HepG2 (cell line): ENCODE measurements around the gene VPS54. TPM values are rescaled to one million over a fixed set of nuclear protein-coding genes. Genes with fewer than 3 reads are reported as not detected.

Source experiments
- AHR ChIP-seq: IDR thresholded peaks from 2 replicates; pipeline ENCODE4 v1.6.1; 2018; ENCODE audit warnings: missing genetic modification reagents, missing compliant biosample characterization
- ATF2 ChIP-seq: sonication (generic); formaldehyde crosslinking; IDR thresholded peaks from 2 replicates; pipeline ENCODE4 v1.4.0; 2020; ENCODE audit warnings: missing genetic modification reagents
- ETS1 ChIP-seq: sonication (generic); formaldehyde crosslinking; IDR thresholded peaks from 2 replicates; pipeline ENCODE4 v1.4.0; 2020; ENCODE audit warnings: missing genetic modification reagents
- FOSL2 ChIP-seq: sonication (generic); formaldehyde crosslinking; IDR thresholded peaks from 2 replicates; pipeline ENCODE4 v1.4.0; 2020; ENCODE audit warnings: missing genetic modification reagents
- FOXA3 ChIP-seq: IDR thresholded peaks from 2 replicates; pipeline ENCODE4 v1.6.1; 2016; ENCODE audit warnings: missing genetic modification reagents, missing compliant biosample characterization
- HDAC2 ChIP-seq: sonication (generic); formaldehyde crosslinking; IDR thresholded peaks from 2 replicates; pipeline ENCODE4 v1.4.0; 2020; ENCODE audit warnings: missing genetic modification reagents
- HNF4G ChIP-seq, 2 experiments: sonication (generic) in 1 of 2; formaldehyde crosslinking in 1 of 2; IDR thresholded peaks; 2 replicates each; pipeline versions ENCODE4 v1.4.0 to v1.6.1; 2011 to 2020; ENCODE audit warnings: borderline replicate concordance in 2 of 2, low read depth in 2 of 2, mild to moderate bottlenecking in 2 of 2, low read length in 1 of 2, missing genetic modification reagents in 1 of 2, moderate library complexity in 1 of 2
- HOXA5 ChIP-seq: sonication (generic); formaldehyde crosslinking; IDR thresholded peaks from 2 replicates; pipeline ENCODE4 v1.4.0; 2020; ENCODE audit warnings: missing genetic modification reagents
- IKZF5 ChIP-seq: IDR thresholded peaks from 2 replicates; pipeline ENCODE4 v1.6.1; 2018; ENCODE audit warnings: missing genetic modification reagents, mild to moderate bottlenecking, missing compliant biosample characterization
- KLF6 ChIP-seq: IDR thresholded peaks from 2 replicates; pipeline ENCODE4 v1.8.0; 2016; ENCODE audit warnings: missing biosample characterization, missing genetic modification reagents
- MED1 ChIP-seq: sonication (generic); formaldehyde crosslinking; IDR thresholded peaks from 2 replicates; pipeline ENCODE4 v1.4.0; 2020; ENCODE audit warnings: missing genetic modification reagents
- MLXIP ChIP-seq: sonication (generic); formaldehyde crosslinking; IDR thresholded peaks from 2 replicates; pipeline ENCODE4 v1.9.0; 2021; ENCODE audit warnings: missing genetic modification reagents, borderline replicate concordance
- NFKB2 ChIP-seq: sonication (generic); formaldehyde crosslinking; IDR thresholded peaks from 2 replicates; pipeline ENCODE4 v1.4.0; 2020; ENCODE audit warnings: missing genetic modification reagents, borderline replicate concordance
- NR2F6 ChIP-seq, 2 experiments: IDR thresholded peaks; 2 replicates each; pipeline ENCODE4 v1.6.1; 2016; ENCODE audit warnings: antibody characterized with exemption in 1 of 2, mild to moderate bottlenecking in 1 of 2
- ZFAT ChIP-seq: sonication (generic); formaldehyde crosslinking; conservative IDR thresholded peaks from 2 replicates; pipeline ENCODE4 v1.8.1; 2023; ENCODE audit warnings: missing genetic modification reagents, inconsistent platforms
- ZFP36L2 ChIP-seq: sonication (generic); formaldehyde crosslinking; IDR thresholded peaks from 2 replicates; pipeline ENCODE4 v1.4.0; 2020; ENCODE audit warnings: missing genetic modification reagents
- ZNF274 ChIP-seq: sonication (generic); formaldehyde crosslinking; IDR thresholded peaks from 2 replicates; pipeline ENCODE4 v1.5.1; 2020; ENCODE audit warnings: mild to moderate bottlenecking, missing genetic modification reagents
- ZNF362 ChIP-seq: sonication (generic); formaldehyde crosslinking; IDR thresholded peaks from 2 replicates; pipeline ENCODE4 v1.4.0; 2020; ENCODE audit warnings: missing genetic modification reagents, mild to moderate bottlenecking, borderline replicate concordance
- ZNF710 ChIP-seq: sonication (generic); formaldehyde crosslinking; IDR thresholded peaks from 2 replicates; pipeline ENCODE4 v1.5.0; 2020; ENCODE audit warnings: mild to moderate bottlenecking, missing genetic modification reagents, borderline replicate concordance
- polyA plus RNA-seq, 8 experiments: library from polyadenylated mRNA; depleted of rRNA in 3 of 8; stranded (reverse) in 7 of 8; unstranded in 1 of 8; fragments of >200 nt; fragmentation: Illumina TruSeq in 4 of 8; extraction: Trizol in 4 of 8; gene quantifications; 2 replicates each; pipeline versions ENCODE4 v1.2.1 to v1.2.3, GENCODE V29; 2011 to 2016; ENCODE audit warnings: low read depth in 4 of 8, missing spikeins in 1 of 8, mixed read lengths in 1 of 8; ENCODE audit not compliant: insufficient read depth in 1 of 8
- total RNA-seq, 5 experiments: library from RNA; depleted of rRNA; stranded (reverse); fragments of >200 nt; fragmentation: Illumina TruSeq; extraction: Trizol; gene quantifications; 2 replicates each; pipeline ENCODE4 v1.2.3, GENCODE V29; 2016; ENCODE audit warnings: low read depth in 1 of 5

The VPS54 gene
- total and polyA plus RNA-seq, 2 of the 13 experiments (the other 11 are each of a cell fraction or from before 2014, with no cell fraction given) = 64.7 to 77.5 TPM

- TF ChIP-seq ZNF274 (no peak), ZFAT (CRISPR knock-in tag) (no peak), ZNF362 (peak; percentile 14; the same call in 1 of the 2 replicates), FOXA3 (peak; percentile 64; the same call in 1 of the 2 replicates), ETS1 (CRISPR knock-in tag) (no peak), NR2F6 (IDR thresholded peaks at IDR 0.05) (no peak), NR2F6 (CRISPR knock-in tag; IDR thresholded peaks at IDR 0.05) (0 out of 2 replicates have a peak, but pooled peaks have one; percentile 18), MLXIP (CRISPR knock-in tag) (no peak), AHR (CRISPR knock-in tag) (0 out of 2 replicates have a peak, but pooled peaks have one; percentile 34), FOSL2 (CRISPR knock-in tag) (peak; percentile 38; the same call in 1 of the 2 replicates), MED1 (CRISPR knock-in tag) (peak; percentile 69), IKZF5 (no peak), ZFP36L2 (CRISPR knock-in tag) (peak; percentile 23; the same call in 1 of the 2 replicates), ATF2 (CRISPR knock-in tag) (peak; percentile 19; the same call in 1 of the 2 replicates), HDAC2 (CRISPR knock-in tag) (no peak), HNF4G (IDR thresholded peaks at IDR 0.05; ENCODE audit: borderline replicate concordance, low read depth, low read length) (no peak), HNF4G (CRISPR knock-in tag; IDR thresholded peaks at IDR 0.05; ENCODE audit: borderline replicate concordance, low read depth) (no peak), HOXA5 (CRISPR knock-in tag) (no peak), NFKB2 (no peak), ZNF710 (CRISPR knock-in tag) (no peak), KLF6 (CRISPR knock-in tag) (0 out of 2 replicates have a peak, but pooled peaks have one; percentile 71)
Measured at GRCh38 chr2:64049633-64050220, 30.5 kb upstream of the VPS54 start (continued).
